Amniotic stem cell (primary cell): ENCODE results near the gene GRAP.

Source experiments
- DNase-seq: peaks from one replicate; lab custom pipeline; 2025; lab: John Stamatoyannopoulos, UW

Gene GRAP

DNA sequence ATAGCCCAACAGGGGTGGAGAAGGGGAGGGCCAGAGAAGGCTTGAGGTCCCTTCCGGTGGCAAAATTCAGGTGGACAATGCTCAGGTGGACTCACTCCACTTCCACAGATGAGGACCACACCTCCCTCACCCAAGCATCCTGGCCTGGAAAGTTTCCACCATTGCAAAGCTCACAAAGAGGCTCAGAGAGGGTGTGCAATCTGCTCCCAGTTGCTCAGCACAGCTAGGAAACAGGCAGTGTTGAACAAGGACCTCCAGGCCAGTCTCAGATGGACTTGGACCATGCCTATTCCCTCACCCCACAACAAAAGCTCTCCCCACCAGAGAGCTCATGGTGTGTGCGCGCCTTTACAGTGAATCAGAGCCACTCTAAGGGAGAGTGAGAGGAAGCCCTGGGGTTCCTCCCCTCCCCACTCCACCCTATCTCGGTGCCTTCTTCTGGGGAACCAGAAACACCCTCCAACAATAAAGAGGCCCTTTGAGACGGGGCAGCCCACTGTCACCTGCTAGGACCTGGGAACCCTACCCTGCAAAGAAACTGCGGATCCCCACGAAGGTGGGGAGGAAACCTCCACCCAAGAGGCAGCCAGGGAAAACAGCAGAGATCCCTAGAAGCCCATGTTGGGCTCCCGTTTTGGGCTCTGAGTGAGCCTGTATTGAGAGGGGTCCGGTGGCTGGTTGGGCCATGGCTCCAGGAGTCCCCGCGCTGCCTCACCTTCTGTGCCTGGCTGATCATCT is 43.8 kb downstream of the GRAP start:
- no peak for DNase-seq

- no peak for DNase-seq
These were observed 44.7 kb downstream of the GRAP start for GRCh38 chr17:19001907-19002590.

GRCh38 chr17:19000531-19001325 is 46.0 kb downstream of the GRAP start:
- DNase-seq = no peak

- DNase-seq = no peak
These were observed 46.8 kb downstream of the GRAP start for GRCh38 chr17:18999911-19000310.

GRCh38 chr17:18999394-18999793 is 47.4 kb downstream of the GRAP start:
- no peak for DNase-seq

DNA sequence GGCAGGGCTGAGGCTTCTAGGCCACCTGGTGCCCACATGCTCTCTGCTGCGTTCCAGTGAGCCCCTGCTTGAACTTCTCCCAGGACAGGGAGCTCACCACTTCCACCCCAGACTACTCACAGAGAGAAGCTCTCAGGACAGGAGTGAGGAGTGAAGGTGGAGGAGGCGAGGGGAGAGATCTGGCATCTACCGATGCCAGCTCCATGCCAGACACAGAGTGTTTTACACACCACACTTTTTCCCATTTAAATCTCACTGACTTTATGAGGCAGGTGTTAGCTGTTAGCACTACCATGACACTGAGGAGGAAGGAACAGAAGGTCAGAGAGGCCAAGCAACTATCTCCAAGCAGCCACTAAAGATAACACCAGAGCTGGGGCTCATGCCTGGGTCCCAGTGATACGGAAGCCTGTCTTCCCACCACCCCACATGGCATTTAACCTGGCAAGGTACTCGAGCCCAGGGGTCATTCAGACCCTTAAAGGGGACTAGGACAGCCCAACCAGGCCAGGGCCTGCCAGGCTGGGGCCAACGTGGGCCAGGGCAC is 49.0 kb downstream of the GRAP start:
- no peak for DNase-seq

- no peak for DNase-seq
These were observed 50.3 kb downstream of the GRAP start for GRCh38 chr17:18996458-18996857.

GRCh38 chr17:18995220-18995619 is 51.5 kb downstream of the GRAP start:
- DNase-seq = no peak

GRCh38 chr17:18994631-18995030 is 52.1 kb downstream of the GRAP start:
- DNase-seq = no peak

DNA sequence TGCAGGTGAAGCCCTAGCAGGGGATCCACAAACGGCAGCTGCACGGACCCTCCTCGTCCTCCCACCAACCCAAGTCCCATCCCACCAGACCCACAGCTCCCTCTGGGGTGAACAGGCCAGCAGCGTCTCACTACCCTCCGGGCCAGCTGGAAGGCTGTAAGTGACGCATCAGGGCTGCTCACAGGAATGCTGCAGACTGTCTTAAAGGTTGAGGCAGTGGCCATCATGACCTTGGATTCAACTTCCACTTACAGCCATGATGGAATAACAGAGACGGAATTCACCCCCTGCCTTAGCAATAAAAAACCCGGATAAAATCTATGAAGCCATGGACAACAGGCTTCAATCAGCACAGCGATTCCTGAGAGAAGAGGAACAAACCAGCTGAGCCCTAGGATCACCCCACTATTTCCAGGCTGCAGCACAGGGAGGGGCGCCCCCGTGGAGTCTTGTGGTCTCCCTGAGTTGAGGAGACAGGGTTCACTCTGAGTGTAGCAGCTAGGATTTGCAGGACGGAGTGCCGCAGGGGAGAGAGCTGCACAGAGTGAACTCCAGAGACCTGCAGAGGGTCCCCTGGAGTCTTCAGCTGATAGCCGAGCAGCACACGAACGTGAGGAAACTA is 52.7 kb downstream of the GRAP start:
- no peak for DNase-seq

GRCh38 chr17:18992454-18993130 is 54.2 kb downstream of the GRAP start:
- DNase-seq = no peak

GRCh38 chr17:18991531-18992315 is 55.0 kb downstream of the GRAP start:
- no peak for DNase-seq

- DNase-seq = no peak
These were observed 56.4 kb downstream of the GRAP start for GRCh38 chr17:18990331-18990730.

DNA sequence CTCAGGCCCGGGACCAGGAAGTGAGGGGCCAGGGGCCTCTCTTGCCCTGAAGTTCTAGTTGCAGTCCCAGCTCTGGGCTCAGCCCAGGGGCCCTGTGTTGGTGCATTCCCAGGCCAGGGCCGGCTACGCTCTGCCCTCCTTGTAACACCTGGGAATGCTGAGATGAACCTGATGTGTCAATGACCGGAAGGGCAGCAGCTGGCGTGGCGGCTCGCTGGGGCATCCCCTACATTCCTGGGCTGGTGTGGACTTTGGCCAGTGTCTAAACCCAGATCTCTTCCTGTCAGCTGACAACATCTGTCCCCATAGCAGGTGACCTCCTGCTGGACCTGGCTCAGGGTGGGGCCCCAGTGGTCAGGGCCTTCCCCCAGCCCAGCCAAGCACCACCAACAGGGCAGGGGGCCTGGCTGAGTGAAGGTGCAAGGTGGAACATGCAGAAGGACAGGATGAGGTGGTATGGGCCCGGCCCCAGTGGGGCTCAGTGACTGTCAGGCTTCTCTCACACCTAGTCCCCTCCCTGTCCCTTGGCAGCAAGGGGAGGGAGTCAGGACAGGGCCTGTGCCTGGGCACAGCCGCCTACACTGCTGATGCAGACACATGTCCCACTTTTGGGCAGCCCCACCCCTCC is 58.1 kb downstream of the GRAP start:
- no peak for DNase-seq

DNA sequence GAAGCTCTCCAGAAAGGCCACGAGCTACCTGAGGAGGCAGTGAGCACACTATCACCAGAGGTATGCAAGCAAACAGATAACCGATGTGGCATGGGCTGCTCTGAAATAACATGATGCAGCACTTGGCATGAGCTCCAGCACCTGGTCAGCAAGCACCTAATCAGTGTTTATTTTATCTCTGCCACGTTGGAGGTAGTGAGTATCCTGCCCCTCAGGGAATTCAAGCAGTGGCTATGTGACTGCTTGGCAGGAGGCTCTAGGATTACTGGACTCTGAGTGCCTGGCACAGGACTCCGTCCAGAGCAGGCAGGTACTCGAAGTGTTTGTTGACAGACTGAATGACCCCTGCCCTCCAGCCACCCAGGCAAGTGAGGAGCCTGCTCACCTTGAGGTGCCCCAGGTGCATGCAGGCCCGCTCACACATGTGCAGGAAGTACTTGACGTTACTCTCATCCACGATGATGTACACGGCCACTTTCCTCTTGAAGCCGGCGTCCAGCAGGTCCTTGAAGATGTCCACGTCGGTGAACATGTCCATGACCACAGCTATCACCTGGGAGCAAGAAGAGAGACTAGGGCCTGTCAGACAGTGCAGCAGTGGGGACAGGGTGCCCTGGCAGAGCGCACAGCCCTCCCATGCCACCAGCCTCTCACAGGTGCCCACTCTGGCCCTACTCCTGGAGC is 58.8 kb downstream of the GRAP start:
- DNase-seq = no peak

DNA sequence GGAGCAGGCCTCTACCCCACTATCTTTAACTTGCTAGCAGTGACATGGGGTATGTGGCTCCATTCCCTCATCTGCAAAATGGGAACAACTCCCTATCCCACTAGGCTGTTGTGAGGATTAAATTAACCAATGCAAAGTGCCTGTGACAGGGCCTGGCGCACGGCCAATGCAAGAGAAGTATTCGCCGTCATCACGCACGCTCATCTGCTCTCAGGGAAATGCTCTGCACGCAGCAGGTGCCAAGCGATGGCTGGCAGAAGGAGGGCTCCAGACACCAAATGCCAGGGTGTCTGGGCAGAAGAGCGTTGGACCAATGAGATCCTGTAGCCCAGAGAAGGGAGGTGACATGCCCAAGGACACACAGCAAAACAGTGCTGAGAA is 59.5 kb downstream of the GRAP start:
- DNase-seq = no peak

DNA sequence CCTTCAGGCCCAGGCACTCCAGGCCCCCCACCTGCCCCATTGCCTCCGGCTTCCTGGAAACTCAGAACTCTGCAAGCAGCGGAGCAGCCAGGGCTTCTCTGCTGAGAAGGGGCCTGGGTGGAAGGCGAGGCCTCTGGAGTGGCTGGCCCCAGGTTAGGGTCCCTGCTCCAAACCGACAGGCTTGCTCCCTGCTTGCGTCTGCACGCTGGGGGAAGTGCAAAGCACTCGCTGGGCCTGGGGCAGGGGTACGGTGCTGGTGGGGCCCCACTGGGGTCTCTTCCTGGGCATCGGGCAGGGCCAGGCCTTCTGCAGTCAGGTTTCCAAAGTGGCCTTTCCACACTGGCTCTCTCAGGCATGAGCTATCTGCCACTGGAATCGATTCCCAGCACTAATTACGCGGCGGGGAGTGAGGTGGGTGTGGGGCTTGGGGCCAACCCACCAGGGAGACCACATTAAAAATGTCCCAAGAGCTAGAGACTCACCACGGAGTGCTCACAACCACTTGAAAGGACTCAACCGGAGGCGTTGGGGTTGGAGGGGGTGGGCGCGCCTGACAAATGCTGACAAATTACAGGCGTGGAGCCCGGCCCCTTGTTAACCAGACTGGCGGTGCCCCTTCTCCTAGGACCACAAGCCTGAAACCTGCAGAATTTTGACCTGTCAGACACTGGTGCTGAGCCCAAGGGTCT is 60.1 kb downstream of the GRAP start:
- DNase-seq = no peak

GRCh38 chr17:18985475-18985874 is 61.3 kb downstream of the GRAP start:
- no peak for DNase-seq
